ENCODE data around the gene PKNOX2.

Gene PKNOX2

GRCh38 chr11:125351033-125351867, 186.7 kb downstream of the PKNOX2 start:
- POLR2A ChIA-PET = no interaction called here
- DNase-seq (ENCODE audit: low read depth, low spot score) = no peak
- no peak overlapping the region for H3K4me3 ChIP-seq (ENCODE audit: low read depth, low read length)
- CTCF ChIA-PET = interaction anchor here (1.2 to 18.8 kb wide), 6 partner anchors 13 to 261 kb away, joined by 3 to 351 read pairs (median 50); partner anchors contain the start of gene PKNOX2
- no peak for TF ChIP-seq CTCF (IDR thresholded peaks at IDR 0.05; ENCODE audit: insufficient read depth, low read length, missing control alignments)

- no peak for DNase-seq (ENCODE audit: low read depth, low spot score)
- ChIA-PET CTCF (interaction anchor here (1.7 to 18.8 kb wide), 4 partner anchors 12 to 260 kb away, joined by 5 to 351 read pairs (median 106); no protein-coding TSS in a partner anchor), POLR2A (no interaction called here)
Measured at GRCh38 chr11:125351868-125352250, 187.3 kb downstream of the PKNOX2 start.

GRCh38 chr11:125356797-125357196, 192.2 kb downstream of the PKNOX2 start:
- no peak for DNase-seq (ENCODE audit: low read depth, low spot score)
- H3K4me3 ChIP-seq (ENCODE audit: low read depth, low read length) = no peak overlapping the region
- TF ChIP-seq CTCF (IDR thresholded peaks at IDR 0.05; ENCODE audit: insufficient read depth, low read length, missing control alignments) = no peak
- ChIA-PET POLR2A (no interaction called here), CTCF (interaction anchor here (1.0 to 23.9 kb wide), 6 partner anchors 6 to 266 kb away, joined by 3 to 351 read pairs (median 106); no protein-coding TSS in a partner anchor)

More at GRCh38 chr11:125351868-125352250, 187.3 kb downstream of the PKNOX2 start:
- no peak for TF ChIP-seq CTCF (IDR thresholded peaks at IDR 0.05; ENCODE audit: insufficient read depth, low read length, missing control alignments)
- no peak overlapping the region for H3K4me3 ChIP-seq (ENCODE audit: low read depth, low read length)

- no peak for DNase-seq (ENCODE audit: low read depth, low spot score)
- ChIA-PET CTCF (interaction anchor here (1.0 to 23.9 kb wide), 7 partner anchors 7 to 518 kb away, joined by 3 to 351 read pairs (median 9); no protein-coding TSS in a partner anchor), POLR2A (no interaction called here)
- H3K4me3 ChIP-seq (ENCODE audit: low read depth, low read length) = no peak overlapping the region
- no peak for TF ChIP-seq CTCF (IDR thresholded peaks at IDR 0.05; ENCODE audit: insufficient read depth, low read length, missing control alignments)
Measured at GRCh38 chr11:125357551-125357950, 193.0 kb downstream of the PKNOX2 start.

GRCh38 chr11:125358254-125358840, 193.8 kb downstream of the PKNOX2 start:
- no peak for DNase-seq (ENCODE audit: low read depth, low spot score)
- no peak overlapping the region for H3K4me3 ChIP-seq (ENCODE audit: low read depth, low read length)
- ChIA-PET CTCF (interaction anchor here (1.0 to 23.9 kb wide), 6 partner anchors 6 to 517 kb away, joined by 3 to 351 read pairs (median 106); no protein-coding TSS in a partner anchor), POLR2A (no interaction called here)
- no peak for TF ChIP-seq CTCF (IDR thresholded peaks at IDR 0.05; ENCODE audit: insufficient read depth, low read length, missing control alignments)

- CTCF ChIA-PET = interaction anchor here (1.2 to 23.9 kb wide), 5 partner anchors 5 to 268 kb away, joined by 3 to 351 read pairs (median 202); no protein-coding TSS in a partner anchor
- no peak for TF ChIP-seq CTCF (IDR thresholded peaks at IDR 0.05; ENCODE audit: insufficient read depth, low read length, missing control alignments)
- POLR2A ChIA-PET = no interaction called here
Measured at GRCh38 chr11:125359130-125359529, 194.6 kb downstream of the PKNOX2 start.

More at GRCh38 chr11:125359130-125359529, 194.6 kb downstream of the PKNOX2 start:
- no peak for DNase-seq (ENCODE audit: low read depth, low spot score)
- no peak overlapping the region for H3K4me3 ChIP-seq (ENCODE audit: low read depth, low read length)
